ENCODE measurements around the gene GYS1.
"Not testable (repeated sequence)": the region's sequence is repeated elsewhere in the genome, so short reads cannot be mapped to it uniquely, and the experiment has no call there.

GYS1 gene

GRCh38 chr19:48933382-48933932 is 59.7 kb downstream of the GYS1 start, which contains the start of gene DHDH:
Gene DHDH (plus strand): TSS chr19:48933699. CDS start chr19:48933722, 23 bp downstream.
- peak; percentile 39 for DNase-seq

GRCh38 chr19:48928164-48929025 is 64.7 kb downstream of the GYS1 start:
- no peak for DNase-seq

GRCh38 chr19:48927692-48928091 is 65.4 kb downstream of the GYS1 start:
- DNase-seq = not testable (repeated sequence)

GRCh38 chr19:48926909-48927308 is 66.2 kb downstream of the GYS1 start:
- no peak for DNase-seq

DNA sequence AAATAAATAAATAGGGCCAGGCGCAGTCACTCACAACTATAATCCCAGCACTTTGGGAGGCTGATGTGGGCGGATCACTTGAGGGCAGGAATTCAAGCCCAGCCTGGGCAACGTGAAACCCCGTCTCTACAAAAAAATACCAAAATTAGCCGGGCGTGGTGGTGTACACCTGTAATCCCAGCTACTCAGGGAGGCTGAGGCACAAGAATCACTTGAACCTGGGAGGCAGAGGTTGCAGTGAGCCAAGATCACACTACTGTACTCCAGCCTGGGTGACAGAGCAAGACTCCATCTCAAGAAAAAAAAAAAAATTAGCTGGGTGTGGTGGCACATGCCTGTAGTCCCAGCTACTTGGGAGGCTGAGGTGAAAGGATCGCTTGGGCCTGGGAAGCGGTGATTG is 67.2 kb downstream of the GYS1 start:
- not testable (repeated sequence) for DNase-seq

DNA sequence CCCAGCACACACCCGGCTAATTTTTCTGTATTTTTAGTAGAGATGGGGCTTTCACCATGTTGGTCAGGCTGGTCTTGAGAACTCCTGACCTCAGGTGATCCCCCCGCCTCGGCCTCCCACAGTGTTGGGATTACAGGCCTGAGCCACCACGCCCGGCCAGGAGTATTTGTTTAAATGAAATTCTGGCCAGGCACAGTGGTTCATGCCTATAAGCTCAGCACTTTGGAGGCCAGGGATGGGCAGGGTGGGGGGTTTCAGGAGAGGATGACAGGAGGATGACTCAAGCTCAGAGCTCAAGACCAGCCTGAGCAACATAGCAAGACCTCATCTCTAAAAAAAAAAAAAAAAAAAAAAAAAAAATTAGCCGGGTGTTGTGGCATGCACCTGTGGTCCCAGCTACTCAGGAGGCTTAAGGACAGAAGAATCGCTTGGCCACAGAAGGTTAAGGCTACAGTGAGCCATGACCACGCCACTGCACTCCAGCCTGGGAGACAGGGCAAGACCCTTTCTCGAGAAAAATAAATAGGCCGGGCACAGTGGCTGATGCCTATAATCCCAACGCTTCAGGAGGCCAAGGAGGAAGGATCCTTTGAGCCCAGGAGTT is 67.8 kb downstream of the GYS1 start:
- DNase-seq = no peak

GRCh38 chr19:48922548-48923490 is 70.3 kb downstream of the GYS1 start:
- no peak for DNase-seq

GRCh38 chr19:48921721-48922500 is 71.2 kb downstream of the GYS1 start:
- DNase-seq = no peak

DNA sequence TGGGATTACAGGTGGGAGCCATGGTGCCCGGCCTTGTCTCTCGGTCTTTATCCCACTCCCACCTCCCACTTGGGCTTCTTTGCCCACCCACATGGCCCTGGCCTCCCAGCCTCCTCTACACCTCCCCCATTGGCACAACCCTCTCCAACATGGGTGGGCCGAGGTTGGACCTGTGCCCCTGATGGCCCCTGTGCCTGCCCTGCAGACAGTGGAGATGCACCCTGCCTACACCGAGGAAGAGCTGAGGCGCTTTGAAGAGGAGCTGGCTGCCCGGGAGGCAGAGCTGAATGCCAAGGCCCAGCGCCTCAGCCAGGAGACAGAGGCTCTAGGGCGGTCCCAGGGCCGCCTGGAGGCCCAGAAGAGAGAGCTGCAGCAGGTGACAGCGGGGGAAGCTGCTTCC is 72.2 kb downstream of the GYS1 start:
- DNase-seq = no peak

GRCh38 chr19:48919271-48919670 is 73.8 kb downstream of the GYS1 start:
- not testable (repeated sequence) for DNase-seq

GRCh38 chr19:48918801-48919247 is 74.3 kb downstream of the GYS1 start:
- DNase-seq = no peak

All from NCI-H1092 (cell line).